KOPT-K1 (cell line): ENCODE measurements around the gene RAF1.
"Not testable (repeated sequence)": the region's sequence is repeated elsewhere in the genome, so short reads cannot be mapped to it uniquely, and the experiment has no call there.

ENCODE experiments used
- H3K27ac ChIP-seq: fragments of 200-600 bp; sonication (generic); 2 replicates; pipeline ENCODE4 v1.5.1; 2016; ENCODE audit warnings: antibody characterized with exemption, mild to moderate bottlenecking, low read depth, low read length; ENCODE audit not compliant: poor library complexity, severe bottlenecking
- H3K36me3 ChIP-seq: fragments of 200-600 bp; sonication (generic); 2 replicates; pipeline ENCODE4 v1.5.1; 2017; ENCODE audit warnings: antibody characterized with exemption, mild to moderate bottlenecking, low read length, moderate library complexity; ENCODE audit not compliant: insufficient read depth
- H3K9me3 ChIP-seq: fragments of 200-600 bp; sonication (generic); 2 replicates; pipeline ENCODE4 v1.5.1; 2017; ENCODE audit warnings: antibody characterized with exemption, low read length, mild to moderate bottlenecking; ENCODE audit not compliant: insufficient read depth, poor library complexity, severe bottlenecking

The RAF1 gene

GRCh38 chr3:12557473-12558100 lies 106.3 kb downstream of the RAF1 start:
- no peaks in the 10 kb centered on the region for H3K9me3 ChIP-seq
- peak overlapping the region; percentile 81 for H3K27ac ChIP-seq
- no peaks in the 10 kb centered on the region for H3K36me3 ChIP-seq

GRCh38 chr3:12556690-12557472 lies 107.0 kb downstream of the RAF1 start, which contains the start of gene MKRN2:
Gene MKRN2, plus strand, starts transcription at chr3:12557087. Its CDS starts 64 bp downstream, at chr3:12557151.
- no peaks in the 10 kb centered on the region for H3K9me3 ChIP-seq
- H3K27ac ChIP-seq, result peak within 1 kb of the TSS; percentile 81
- H3K36me3 ChIP-seq, result no peaks in the 10 kb centered on the region

DNA sequence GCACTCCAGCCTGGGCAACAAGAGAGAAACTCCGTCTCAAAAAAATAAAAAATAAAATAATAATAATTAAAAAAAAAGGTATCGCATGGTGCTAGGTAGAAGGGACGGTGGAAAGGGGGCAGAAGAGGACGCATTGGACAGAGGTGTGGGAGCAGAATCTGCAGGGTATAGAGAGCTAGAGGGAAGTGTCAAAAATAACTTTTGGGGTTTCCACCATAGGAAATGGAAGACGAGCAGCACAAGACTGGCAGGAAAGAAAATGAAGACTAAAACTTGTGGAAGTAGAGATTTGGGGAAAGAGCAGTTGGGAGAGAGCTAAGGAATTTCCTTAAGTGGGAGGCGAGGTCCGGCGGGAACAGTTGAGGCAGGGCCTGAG lies 107.6 kb downstream of the RAF1 start:
- no peaks in the 10 kb centered on the region for H3K9me3 ChIP-seq
- H3K27ac ChIP-seq, result peak overlapping the region; percentile 81
- H3K36me3 ChIP-seq, result no peaks in the 10 kb centered on the region

DNA sequence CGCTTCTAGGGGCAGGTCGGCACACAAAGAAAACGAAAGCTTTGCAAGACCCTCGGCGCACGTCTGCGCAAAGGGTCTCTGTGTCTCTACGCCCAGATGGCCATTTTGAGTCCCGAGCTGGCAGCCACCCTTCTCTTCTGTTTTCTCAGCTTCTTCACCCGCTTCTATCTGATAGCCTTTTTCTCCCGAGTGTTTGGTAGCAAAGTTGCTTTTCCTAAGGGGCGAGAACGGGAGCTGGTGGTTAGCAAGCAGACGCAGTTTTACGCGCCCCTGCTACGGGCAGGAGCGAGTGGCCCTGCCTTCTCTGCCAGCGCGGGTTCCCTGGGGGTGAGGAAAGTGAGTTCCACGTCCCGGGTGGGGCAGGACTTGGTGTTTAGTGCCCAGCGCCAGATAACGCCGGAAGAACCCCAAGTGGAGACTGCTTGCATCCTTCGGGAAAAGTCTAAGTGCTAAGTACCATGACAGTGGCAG lies 110.0 kb downstream of the RAF1 start:
- H3K36me3 ChIP-seq, result no peaks in the 10 kb centered on the region
- H3K27ac ChIP-seq, result peak overlapping the region; percentile 95
- no peaks in the 10 kb centered on the region for H3K9me3 ChIP-seq

GRCh38 chr3:12549971-12550760 lies 113.8 kb downstream of the RAF1 start:
- no peak overlapping the region for H3K27ac ChIP-seq
- H3K36me3 ChIP-seq, result no peaks in the 10 kb centered on the region
- H3K9me3 ChIP-seq, result no peaks in the 10 kb centered on the region

- H3K36me3 ChIP-seq, result peaks cover 4% of the 10 kb centered on the region; the same call in 1 of the 2 replicates
- no peaks in the 10 kb centered on the region for H3K9me3 ChIP-seq
- no peak within 1 kb of the TSS for H3K27ac ChIP-seq
Observed at GRCh38 chr3:12545473-12545791, 118.5 kb downstream of the RAF1 start, which contains the start of gene MKRN2OS. Gene MKRN2OS, minus strand, starts transcription at chr3:12545499. Its CDS starts 35 bp downstream, at chr3:12545464.

DNA sequence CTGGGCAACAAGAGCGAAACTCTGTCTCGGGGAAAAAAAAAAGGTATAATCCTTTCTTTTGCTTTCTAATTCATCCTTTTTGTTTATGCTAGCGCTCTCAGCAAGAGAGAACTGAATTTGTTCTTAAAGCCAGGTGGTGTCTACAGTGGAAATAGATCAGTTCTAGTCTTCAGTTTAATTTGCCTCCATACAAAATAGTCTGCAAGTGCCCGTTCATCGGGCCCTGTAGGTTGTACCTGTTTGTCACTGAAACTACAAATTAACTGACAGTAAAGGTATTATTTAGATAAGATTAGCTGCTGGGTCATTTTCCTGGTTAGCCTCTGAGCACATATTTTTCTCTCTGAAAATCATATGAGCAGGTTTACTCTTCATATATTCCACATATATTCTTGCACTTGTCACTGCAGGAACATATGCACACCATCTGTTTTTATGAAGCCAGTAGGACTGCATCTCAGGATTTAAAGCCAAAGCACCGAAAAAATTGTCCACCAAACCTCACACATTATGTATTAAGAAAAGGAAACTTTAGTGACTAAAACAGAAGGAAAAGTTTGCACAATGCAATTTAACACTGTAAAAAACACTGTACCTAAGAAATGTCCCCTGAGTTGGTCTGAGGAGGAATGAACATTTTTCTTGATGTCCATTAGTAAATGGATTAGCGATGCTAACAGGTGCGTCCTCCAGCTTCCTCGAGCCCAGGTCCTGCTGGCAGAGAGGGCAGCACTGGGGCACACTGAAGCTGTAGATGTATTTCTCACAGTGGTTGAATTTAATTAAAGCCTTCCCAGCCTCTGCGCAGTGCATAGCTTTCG lies 119.1 kb downstream of the RAF1 start:
- peaks cover 10% of the 10 kb centered on the region; the same call in 1 of the 2 replicates for H3K36me3 ChIP-seq
- no peaks in the 10 kb centered on the region for H3K9me3 ChIP-seq
- no peak overlapping the region for H3K27ac ChIP-seq

GRCh38 chr3:12543497-12543896 lies 120.4 kb downstream of the RAF1 start:
- not testable (repeated sequence) for H3K9me3 ChIP-seq, H3K27ac ChIP-seq
- peaks cover 17% of the 10 kb centered on the region; the same call in 1 of the 2 replicates for H3K36me3 ChIP-seq

GRCh38 chr3:12541625-12542024 lies 122.3 kb downstream of the RAF1 start:
- H3K27ac ChIP-seq, result no peak overlapping the region
- no peaks in the 10 kb centered on the region for H3K9me3 ChIP-seq
- peaks cover 17% of the 10 kb centered on the region; the same call in 1 of the 2 replicates for H3K36me3 ChIP-seq

DNA sequence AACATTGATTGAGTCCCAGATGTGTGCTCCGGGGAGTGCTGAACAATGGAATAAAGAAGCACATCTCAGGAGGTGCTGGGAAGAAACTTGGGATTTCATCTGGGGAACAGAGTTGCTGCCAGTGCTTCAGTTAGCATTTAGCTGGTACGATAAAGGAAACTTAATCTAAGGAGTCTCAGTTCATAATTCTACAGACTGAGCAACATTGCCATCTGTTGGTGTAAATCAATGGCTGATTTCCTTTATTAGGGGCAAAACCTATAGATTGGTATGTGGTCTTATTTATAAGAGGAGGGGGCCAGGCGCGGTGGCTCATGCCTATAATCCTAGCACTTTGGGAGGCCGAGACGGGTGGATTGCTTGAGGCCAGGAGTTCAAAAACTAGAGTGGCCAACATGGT lies 127.5 kb downstream of the RAF1 start:
- H3K27ac ChIP-seq, result no peak overlapping the region
- H3K9me3 ChIP-seq, result no peaks in the 10 kb centered on the region
- peaks cover 48% of the 10 kb centered on the region for H3K36me3 ChIP-seq
